Measurements from ENCODE around the gene CLEC4G.

DNA sequence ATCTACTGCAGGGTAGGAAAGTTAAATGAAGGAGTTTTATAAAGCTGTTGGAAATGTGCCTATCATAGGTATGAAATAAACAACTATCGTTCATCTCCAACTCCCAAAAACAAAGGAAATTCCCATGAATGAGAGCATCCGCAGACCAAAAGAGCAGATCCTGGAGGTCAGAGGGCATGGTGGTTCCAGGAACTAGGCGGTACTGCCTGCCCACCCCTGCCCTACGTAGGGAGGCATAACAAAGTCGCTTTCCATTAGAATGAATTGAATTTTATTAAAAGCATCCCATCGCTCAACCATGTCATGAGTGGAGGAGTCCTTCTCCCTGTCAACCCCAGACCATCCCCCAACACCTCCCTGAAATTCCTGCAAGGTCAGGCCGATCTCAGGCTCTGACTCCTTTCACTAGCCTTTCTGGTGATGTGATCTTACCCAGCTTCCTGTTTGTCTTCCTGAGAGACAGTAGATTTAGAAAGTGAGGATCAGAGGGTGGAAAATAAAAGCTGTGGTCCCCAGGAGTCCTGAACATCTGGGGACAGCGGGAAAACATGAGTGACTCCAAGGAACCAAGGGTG, 30.9 kb upstream of the CLEC4G start, which contains the start of gene CLEC4M:
- TF ChIP-seq POLR2A (IDR thresholded peaks at IDR 0.05) = no peak
- TF ChIP-seq, protein P1, sequence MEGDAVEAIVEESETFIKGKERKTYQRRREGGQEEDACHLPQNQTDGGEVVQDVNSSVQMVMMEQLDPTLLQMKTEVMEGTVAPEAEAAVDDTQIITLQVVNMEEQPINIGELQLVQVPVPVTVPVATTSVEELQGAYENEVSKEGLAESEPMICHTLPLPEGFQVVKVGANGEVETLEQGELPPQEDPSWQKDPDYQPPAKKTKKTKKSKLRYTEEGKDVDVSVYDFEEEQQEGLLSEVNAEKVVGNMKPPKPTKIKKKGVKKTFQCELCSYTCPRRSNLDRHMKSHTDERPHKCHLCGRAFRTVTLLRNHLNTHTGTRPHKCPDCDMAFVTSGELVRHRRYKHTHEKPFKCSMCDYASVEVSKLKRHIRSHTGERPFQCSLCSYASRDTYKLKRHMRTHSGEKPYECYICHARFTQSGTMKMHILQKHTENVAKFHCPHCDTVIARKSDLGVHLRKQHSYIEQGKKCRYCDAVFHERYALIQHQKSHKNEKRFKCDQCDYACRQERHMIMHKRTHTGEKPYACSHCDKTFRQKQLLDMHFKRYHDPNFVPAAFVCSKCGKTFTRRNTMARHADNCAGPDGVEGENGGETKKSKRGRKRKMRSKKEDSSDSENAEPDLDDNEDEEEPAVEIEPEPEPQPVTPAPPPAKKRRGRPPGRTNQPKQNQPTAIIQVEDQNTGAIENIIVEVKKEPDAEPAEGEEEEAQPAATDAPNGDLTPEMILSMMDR (IDR thresholded peaks at IDR 0.05) = no peak
